K562 (cell line): ENCODE measurements around the gene NME7. TPM values are rescaled to one million over a fixed set of nuclear protein-coding genes. Genes with fewer than 3 reads are reported as not detected.

ENCODE experiments used
- ATF6 ChIP-seq: sonication (generic); formaldehyde crosslinking; IDR thresholded peaks from 2 replicates; pipeline ENCODE4 v1.4.0; 2020; ENCODE audit warnings: mild to moderate bottlenecking, missing genetic modification reagents
- CEBPB ChIP-seq: fragments of 450-650 bp; IDR thresholded peaks from 2 replicates; pipeline ENCODE4 v1.6.1; 2016; ENCODE audit warnings: missing genetic modification characterization, missing compliant biosample characterization
- E2F1 ChIP-seq: sonication (generic); formaldehyde crosslinking; IDR thresholded peaks from 2 replicates; pipeline ENCODE4 v1.8.1; 2023; ENCODE audit warnings: mild to moderate bottlenecking, missing genetic modification reagents, moderate library complexity
- ELF1 ChIP-seq: fragments of 200-800 bp; sonication (Bioruptor generic); IDR thresholded peaks from 2 replicates; pipeline ENCODE4 v1.6.1; 2016; ENCODE audit warnings: missing genetic modification characterization, missing compliant biosample characterization
- ETS1 ChIP-seq: conservative IDR thresholded peaks from 2 replicates; pipeline ENCODE4 v1.6.1; 2011; ENCODE audit warnings: low read depth, mild to moderate bottlenecking, low read length; ENCODE audit not compliant: control insufficient read depth
- HMG20A ChIP-seq: fragments of 450-650 bp; formaldehyde crosslinking; conservative IDR thresholded peaks from 2 replicates; pipeline ENCODE4 v1.4.0; 2020; ENCODE audit warnings: mild to moderate bottlenecking, mixed read lengths
- IRF9 ChIP-seq: fragments of 450-650 bp; IDR thresholded peaks from 2 replicates; pipeline ENCODE4 v1.6.1; 2016; ENCODE audit warnings: missing biosample characterization, missing genetic modification characterization
- KLF10 ChIP-seq: fragments of 250-450 bp; sonication (Bioruptor Pico); IDR thresholded peaks from 2 replicates; pipeline ENCODE4 v1.6.1; 2021; ENCODE audit warnings: matching md5 sums
- MBD2 ChIP-seq: sonication (generic); IDR thresholded peaks from 2 replicates; pipeline ENCODE4 v1.6.1; 2016; ENCODE audit warnings: low read depth, borderline replicate concordance
- MEIS2 ChIP-seq: fragments of 450-650 bp; IDR thresholded peaks from 2 replicates; pipeline ENCODE4 v1.6.1; 2014; ENCODE audit warnings: mild to moderate bottlenecking; ENCODE audit not compliant: partially characterized antibody
- RB1 ChIP-seq: fragments of 450-650 bp; IDR thresholded peaks from 2 replicates; pipeline ENCODE4 v1.6.1; 2017; ENCODE audit warnings: low read depth, mild to moderate bottlenecking
- SRSF1 ChIP-seq: fragments of 200-400 bp; formaldehyde crosslinking; IDR thresholded peaks from 2 replicates; pipeline ENCODE4 v1.6.1; 2017; ENCODE audit warnings: mild to moderate bottlenecking, low read depth, low read length, moderate library complexity
- THRAP3 ChIP-seq: fragments of 450-650 bp; IDR thresholded peaks from 2 replicates; pipeline ENCODE4 v1.6.1; 2016; ENCODE audit warnings: mild to moderate bottlenecking, inconsistent platforms, borderline replicate concordance
- ZBTB8A ChIP-seq: fragments of 450-650 bp; IDR thresholded peaks from 2 replicates; pipeline ENCODE4 v1.6.1; 2018; ENCODE audit warnings: mild to moderate bottlenecking, moderate library complexity; ENCODE audit not compliant: partially characterized antibody
- ZMIZ1 ChIP-seq, 2 experiments: fragments of 150-350 bp in 1 of 2; IDR thresholded peaks; 2 replicates each; pipeline ENCODE4 v1.6.1; 2012 to 2016; ENCODE audit warnings: low read depth in 2 of 2, low read length in 2 of 2, mild to moderate bottlenecking in 1 of 2, moderate library complexity in 1 of 2
- ZNF395 ChIP-seq: fragments of 200-800 bp; sonication (Bioruptor generic); IDR thresholded peaks from 2 replicates; pipeline ENCODE4 v1.6.1; 2017; ENCODE audit warnings: missing genetic modification characterization, missing compliant biosample characterization
- polyA plus RNA-seq, 8 experiments: library from polyadenylated mRNA; depleted of rRNA in 4 of 8; stranded (reverse) in 5 of 8; unstranded in 3 of 8; fragments of >200 nt; fragmentation: Nextera tagmentation in 2 of 8; fragmentation: Illumina TruSeq in 1 of 8; extraction: Ambion mirVana in 2 of 8; extraction: Trizol in 1 of 8; gene quantifications; 2 replicates each; pipeline versions ENCODE4 v1.2.1 to v1.2.3, GENCODE V29; 2011 to 2014; ENCODE audit warnings: inconsistent platforms in 1 of 8, missing spikeins in 1 of 8
- total RNA-seq, 7 experiments: library from RNA; depleted of rRNA in 6 of 7; stranded (reverse); fragments of >200 nt in 6 of 7; fragmentation: Illumina TruSeq in 2 of 7; extraction: Trizol in 2 of 7; gene quantifications; 2 replicates each; pipeline versions ENCODE4 v1.2.1 to v1.2.3, GENCODE V29; 2011 to 2021; ENCODE audit warnings: low replicate concordance in 1 of 7

The NME7 gene
- total and polyA plus RNA-seq, 9 of the 15 experiments (the other 6 are each of a cell fraction or from before 2014, with no cell fraction given) = 7.9 to 43.2 (median 23.9) TPM

- TF ChIP-seq ZMIZ1 (IDR thresholded peaks at IDR 0.05; ENCODE audit: low read depth in 2 of 2, low read length in 2 of 2) (no peak), MBD2 (0 out of 2 replicates have a peak, but pooled peaks have one; percentile 57), RB1 (no peak), ELF1 (tag) (peak; percentile 45), HMG20A (CRISPR knock-in tag) (no peak), ATF6 (CRISPR knock-in tag) (no peak), E2F1 (CRISPR knock-in tag) (no peak), KLF10 (CRISPR knock-in tag) (no peak), ZBTB8A (no peak), THRAP3 (no peak), ETS1 (no peak), IRF9 (tag) (no peak), MEIS2 (peak; percentile 89), CEBPB (tag) (peak; percentile 72), SRSF1 (no peak), ZNF395 (0 out of 2 replicates have a peak, but pooled peaks have one; percentile 68)
Observed at GRCh38 chr1:169312084-169312954, 55.3 kb downstream of the NME7 start (continued).
